ENCODE results near the gene CLEC4D.
A peak's percentile ranks its signal among the peaks of the same experiment; 100 is the strongest.
"Not testable (repeated sequence)": the region's sequence is repeated elsewhere in the genome, so short reads cannot be mapped to it uniquely, and the experiment has no call there.

Gene CLEC4D

DNA sequence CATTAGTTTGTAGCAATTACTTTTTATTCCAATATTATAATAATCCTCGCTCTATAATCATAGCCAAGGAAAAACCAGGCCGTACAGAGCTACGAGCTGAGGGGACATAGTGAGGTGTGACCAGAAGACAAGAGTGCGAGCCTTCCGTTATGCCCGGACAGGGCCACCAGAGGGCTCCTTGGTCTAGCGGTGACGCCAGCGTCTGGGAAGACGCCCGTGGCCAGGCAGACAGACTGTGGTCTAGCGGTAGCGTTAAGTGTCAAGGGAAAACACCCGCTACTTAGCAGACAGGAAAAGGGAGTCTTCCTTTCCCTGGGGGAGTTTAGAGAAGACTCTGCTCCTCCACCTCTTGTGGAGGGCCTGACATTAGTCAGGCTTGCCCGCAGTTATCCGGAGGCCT is 24.5 kb downstream of the CLEC4D start:
- DNase-seq, result not testable (repeated sequence)

GRCh38 chr12:8540831-8541230 is 27.5 kb downstream of the CLEC4D start, which contains the start of gene CLEC4E:
CLEC4E (minus strand) TSS chr12:8540905; CDS start chr12:8540797, 108 bp downstream.
- DNase-seq, result not testable (repeated sequence)

DNA sequence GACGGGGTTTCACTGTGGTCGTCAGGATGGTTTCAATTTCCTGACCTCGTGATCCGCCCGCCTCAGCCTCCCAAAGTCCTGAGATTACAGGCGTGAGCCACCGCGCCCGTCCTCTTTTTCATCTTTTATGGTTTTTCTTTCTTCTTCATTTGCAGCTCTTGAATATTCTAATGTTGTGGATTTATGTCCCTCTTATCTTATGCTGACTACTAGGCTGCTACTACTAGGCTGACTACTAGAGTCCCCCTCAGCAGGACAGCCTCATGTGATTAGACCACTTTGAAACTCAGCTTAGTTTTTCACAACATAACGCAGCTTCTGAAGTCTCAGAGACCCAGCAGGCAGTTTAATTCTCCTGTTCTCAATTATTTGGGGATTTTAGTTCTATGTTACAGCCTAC is 28.3 kb downstream of the CLEC4D start:
- no peak for DNase-seq

DNA sequence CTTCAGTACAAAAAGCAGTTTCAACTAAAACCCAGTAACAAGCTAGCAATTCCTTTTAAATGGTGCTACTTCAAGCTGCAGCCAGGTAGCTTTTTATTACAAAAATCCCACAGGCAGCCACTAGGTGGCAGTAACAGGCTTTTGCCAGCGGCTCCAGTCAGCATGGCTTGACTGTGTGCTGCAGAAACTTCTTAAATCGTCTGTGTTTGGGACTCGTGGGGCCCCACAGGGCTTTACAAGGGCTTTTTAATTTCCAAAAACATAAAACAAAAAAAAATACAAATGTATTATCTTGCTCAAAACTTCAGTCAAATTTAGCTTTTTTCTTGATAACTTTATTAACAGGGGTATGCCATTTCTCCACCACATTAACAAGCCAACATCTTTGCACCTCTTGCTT is 31.0 kb downstream of the CLEC4D start:
- peak; percentile 65 for DNase-seq

- DNase-seq, result no peak
These were observed 33.3 kb downstream of the CLEC4D start for GRCh38 chr12:8546591-8546990.

DNA sequence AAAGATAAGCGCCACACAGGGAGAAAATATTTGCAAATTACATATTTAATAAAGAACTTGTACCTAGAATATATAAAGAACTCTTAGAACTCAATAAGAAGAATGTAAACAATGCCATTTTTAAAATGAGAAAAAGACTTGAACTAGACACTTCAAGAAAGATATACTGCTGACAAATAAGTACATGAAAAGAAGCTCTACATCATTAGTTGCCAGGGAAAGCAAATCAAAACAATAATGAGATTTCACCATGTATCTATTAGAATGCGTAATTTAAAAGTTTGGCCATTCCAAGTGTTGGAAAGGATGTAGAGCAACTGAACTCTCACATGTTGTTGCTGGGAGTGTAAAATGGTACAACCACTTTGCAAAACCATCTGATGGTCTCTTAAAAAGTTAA is 34.3 kb downstream of the CLEC4D start:
- no peak for DNase-seq

- DNase-seq, result no peak
These were observed 34.9 kb downstream of the CLEC4D start for GRCh38 chr12:8548192-8548591.

- DNase-seq, result no peak
These were observed 36.1 kb downstream of the CLEC4D start for GRCh38 chr12:8549381-8549780.

GRCh38 chr12:8553088-8553627 is 39.9 kb downstream of the CLEC4D start:
- DNase-seq, result no peak

GRCh38 chr12:8554451-8555195 is 41.3 kb downstream of the CLEC4D start:
- DNase-seq, result no peak

GRCh38 chr12:8556531-8557097 is 43.3 kb downstream of the CLEC4D start:
- peak; percentile 4 for DNase-seq

DNA sequence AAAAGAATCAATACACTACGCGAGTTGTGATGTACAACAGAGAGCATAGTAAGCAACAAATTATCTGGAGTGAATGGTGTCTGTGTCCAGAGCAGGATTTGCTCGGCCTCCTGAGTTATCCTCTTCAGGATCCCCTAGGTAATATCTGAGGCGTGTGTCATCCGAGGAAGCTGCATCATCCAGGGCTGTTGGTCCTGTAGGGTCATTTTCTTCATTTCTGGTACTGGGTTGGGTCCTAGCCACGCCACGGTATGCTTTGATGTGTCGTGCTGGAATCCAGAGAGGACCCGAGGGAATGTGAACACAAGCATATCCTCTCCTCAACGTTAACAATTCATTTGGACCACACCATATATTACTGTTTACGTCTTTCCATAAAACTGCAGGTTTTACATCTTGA is 46.4 kb downstream of the CLEC4D start:
- DNase-seq, result no peak

DNA sequence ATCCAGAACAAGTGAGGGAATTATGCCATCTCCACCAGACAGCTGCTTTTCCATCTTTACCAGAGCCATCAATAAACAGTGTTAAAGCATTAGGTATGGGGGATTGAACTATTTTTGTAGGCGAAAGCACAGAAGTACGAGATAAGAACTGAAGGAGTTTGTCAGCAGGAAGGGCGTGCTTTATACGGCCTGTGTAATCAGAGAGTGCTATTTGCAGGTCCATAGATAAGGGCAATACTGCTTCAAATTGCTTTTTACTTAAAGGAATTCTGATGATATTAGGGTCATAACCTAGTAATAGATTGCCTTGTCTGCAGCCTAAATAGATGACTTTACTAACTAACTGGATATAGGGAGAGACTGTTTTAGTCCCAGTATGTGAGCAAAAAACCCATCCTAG is 47.7 kb downstream of the CLEC4D start:
- no peak for DNase-seq

GRCh38 chr12:8562310-8562709 is 49.0 kb downstream of the CLEC4D start:
- DNase-seq, result no peak

- DNase-seq, result no peak
These were observed 50.1 kb downstream of the CLEC4D start for GRCh38 chr12:8563356-8563755.

DNA sequence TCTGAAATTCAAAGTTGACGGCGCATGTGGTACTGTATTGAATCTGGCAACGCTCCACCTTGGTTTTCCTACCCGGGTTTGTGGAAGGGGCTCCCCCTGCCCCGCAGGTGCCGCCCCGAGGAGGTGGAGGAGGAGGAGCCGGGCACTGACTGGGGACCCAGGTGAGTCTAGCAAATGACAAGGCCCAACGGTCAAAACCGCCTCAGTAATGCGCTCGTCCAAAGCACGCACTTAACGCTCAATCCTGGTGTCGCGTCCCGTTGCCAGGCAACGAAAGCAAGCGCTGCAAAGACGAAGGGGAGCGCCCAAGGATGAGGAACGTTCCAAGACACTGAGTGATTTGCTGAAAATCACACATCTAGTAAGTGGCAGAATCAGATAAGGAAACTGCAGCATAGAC is 51.4 kb downstream of the CLEC4D start:
- no peak for DNase-seq

GRCh38 chr12:8566052-8566451 is 52.7 kb downstream of the CLEC4D start:
- not testable (repeated sequence) for DNase-seq

DNA sequence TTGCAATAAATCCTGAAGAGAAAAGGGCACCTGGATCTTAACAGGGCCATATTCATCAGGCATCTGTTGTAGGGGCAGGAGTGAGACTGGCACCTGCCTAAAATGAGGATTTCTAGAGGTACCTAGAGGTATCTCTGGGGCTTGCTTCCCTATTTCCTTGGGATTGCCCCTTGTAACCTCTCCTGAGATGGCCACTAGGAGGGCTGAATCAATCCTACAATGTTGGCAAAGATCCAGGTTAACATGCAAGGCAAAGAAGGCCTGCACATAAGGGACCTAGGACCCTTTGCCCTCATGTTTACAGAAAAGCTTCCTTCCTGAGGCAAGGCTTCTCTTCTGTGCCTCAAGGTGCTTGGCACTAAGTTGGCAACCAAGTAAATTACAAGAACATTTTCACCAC is 53.2 kb downstream of the CLEC4D start:
- no peak for DNase-seq
